ENCODE measurements around the gene PKN1.

Gene PKN1

GRCh38 chr19:14520543-14520942, 87.4 kb downstream of the PKN1 start:
- no peak for ATAC-seq
- no peak for TF ChIP-seq TSHZ2 (CRISPR knock-in tag; IDR thresholded peaks at IDR 0.05)
- no peak for TF ChIP-seq POU6F1 (CRISPR knock-in tag; IDR thresholded peaks at IDR 0.05; ENCODE audit: borderline replicate concordance, low read depth)
- TF ChIP-seq TOX (CRISPR knock-in tag; IDR thresholded peaks at IDR 0.05; ENCODE audit: borderline replicate concordance), result no peak
- TF ChIP-seq ZFP3 (CRISPR knock-in tag; IDR thresholded peaks at IDR 0.05), result no peak
- no peak for TF ChIP-seq OSR1 (CRISPR knock-in tag; IDR thresholded peaks at IDR 0.05)
- no peak for TF ChIP-seq BACH2 (CRISPR knock-in tag; IDR thresholded peaks at IDR 0.05; ENCODE audit: borderline replicate concordance)
- no peak for TF ChIP-seq RARB (CRISPR knock-in tag; IDR thresholded peaks at IDR 0.05)
- no peak for TF ChIP-seq ZNF565 (CRISPR knock-in tag; conservative IDR thresholded peaks at IDR 0.05; ENCODE audit: low read depth)
